ENCODE results near the gene METAP1.
"Not testable (repeated sequence)": the region's sequence is repeated elsewhere in the genome, so short reads cannot be mapped to it uniquely, and the experiment has no call there.

The METAP1 gene

GRCh38 chr4:99061048-99061700 lies 65.7 kb downstream of the METAP1 start:
- no peak for DNase-seq

DNA sequence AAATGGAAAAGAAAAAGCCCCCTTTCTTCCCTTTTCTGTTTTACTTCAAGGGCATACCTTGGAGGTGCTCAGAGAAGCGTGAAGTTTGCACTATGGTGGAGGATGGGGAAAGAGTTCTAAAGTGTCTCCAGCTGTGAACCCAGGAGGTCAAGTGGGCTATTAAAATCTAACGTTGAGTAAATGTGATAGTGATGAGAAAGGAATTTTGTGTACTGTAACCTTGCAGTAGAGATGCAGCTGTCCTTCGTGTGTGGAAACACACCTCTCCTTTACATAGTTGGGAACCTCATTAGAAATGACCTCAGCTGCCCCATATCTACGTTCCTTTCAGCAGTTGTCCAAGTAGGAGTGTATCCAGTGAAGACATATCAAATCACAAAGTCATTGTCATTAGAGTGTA lies 66.6 kb downstream of the METAP1 start:
- no peak for DNase-seq

DNA sequence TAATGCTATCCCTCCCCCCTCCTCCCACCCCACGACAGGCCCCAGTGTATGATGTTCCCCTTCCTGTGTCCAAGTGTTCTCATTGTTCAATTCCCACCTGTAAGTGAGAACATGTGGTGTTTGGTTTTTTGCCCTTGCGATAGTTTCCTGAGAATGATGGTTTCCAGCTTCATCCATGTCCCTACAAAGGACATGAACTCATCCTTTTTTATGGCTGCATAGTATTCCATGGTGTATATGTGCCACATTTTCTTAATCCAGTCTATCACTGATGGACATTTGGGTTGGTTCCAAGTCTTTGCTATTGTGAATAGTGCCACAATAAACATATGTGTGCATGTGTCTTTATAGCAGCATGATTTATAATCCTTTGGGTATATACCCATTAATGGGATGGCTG lies 70.0 kb downstream of the METAP1 start:
- not testable (repeated sequence) for DNase-seq

GRCh38 chr4:99067617-99068016 lies 72.1 kb downstream of the METAP1 start:
- no peak for DNase-seq

DNA sequence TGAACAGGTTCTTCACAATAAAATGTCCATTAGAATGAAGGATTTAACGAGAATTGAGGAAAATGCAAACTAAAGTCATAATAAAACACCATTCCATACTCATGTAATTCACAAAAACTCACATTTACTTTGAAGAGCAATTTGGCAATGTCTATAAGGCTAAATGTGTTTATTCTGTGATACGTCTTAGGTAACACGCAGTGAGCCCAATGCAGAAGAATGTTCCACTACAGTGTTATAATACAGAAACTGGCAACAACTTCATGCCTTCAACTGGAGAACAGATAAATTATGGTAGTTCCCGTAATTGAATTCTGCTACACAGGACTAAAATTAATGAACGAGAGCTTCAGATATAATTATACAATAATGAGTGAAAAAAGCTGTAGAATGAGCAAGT lies 75.6 kb downstream of the METAP1 start:
- no peak for DNase-seq

DNA sequence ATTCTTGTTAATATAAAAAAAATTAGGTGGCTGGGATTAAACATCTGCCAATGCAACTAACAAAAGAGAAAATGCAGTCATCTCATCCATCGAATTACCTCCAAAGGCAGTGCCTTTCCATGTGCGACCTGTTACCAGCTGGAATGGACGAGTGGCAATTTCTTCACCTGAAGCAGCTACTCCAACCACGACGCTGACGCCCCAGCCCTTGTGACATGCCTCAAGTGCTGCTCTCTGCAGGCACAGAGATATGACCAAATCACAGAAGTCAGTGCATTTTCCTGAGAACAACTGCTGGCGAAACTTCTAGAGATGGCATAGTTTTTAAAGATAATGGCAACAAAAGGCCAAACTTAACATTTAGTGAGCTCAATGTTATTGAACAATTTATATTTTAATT lies 79.3 kb downstream of the METAP1 start:
- no peak for DNase-seq

- no peak for DNase-seq
Observed at GRCh38 chr4:99076292-99076976, 80.9 kb downstream of the METAP1 start.

DNA sequence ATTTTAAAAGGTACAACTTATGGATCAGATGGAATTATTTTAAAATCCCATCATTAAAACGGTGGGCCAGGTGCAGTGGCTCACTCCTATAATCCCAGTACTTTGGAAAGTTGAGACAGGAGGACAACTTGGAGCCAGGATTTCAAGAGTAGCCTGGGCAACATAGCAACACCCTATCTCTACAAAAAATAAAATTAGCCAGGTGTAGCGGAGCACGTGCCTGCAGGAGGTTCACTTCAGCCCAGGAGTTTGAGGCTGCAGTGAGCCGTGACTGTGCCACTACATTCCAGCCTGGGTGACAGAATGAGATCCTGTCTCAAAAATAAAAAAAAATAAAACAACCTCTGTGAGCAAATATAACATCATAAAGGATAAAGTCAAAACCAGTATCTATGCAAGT lies 81.7 kb downstream of the METAP1 start:
- DNase-seq, result no peak

- no peak for DNase-seq
Observed at GRCh38 chr4:99078336-99078735, 82.8 kb downstream of the METAP1 start.

GRCh38 chr4:99078931-99079624 lies 83.6 kb downstream of the METAP1 start:
- DNase-seq, result no peak

DNA sequence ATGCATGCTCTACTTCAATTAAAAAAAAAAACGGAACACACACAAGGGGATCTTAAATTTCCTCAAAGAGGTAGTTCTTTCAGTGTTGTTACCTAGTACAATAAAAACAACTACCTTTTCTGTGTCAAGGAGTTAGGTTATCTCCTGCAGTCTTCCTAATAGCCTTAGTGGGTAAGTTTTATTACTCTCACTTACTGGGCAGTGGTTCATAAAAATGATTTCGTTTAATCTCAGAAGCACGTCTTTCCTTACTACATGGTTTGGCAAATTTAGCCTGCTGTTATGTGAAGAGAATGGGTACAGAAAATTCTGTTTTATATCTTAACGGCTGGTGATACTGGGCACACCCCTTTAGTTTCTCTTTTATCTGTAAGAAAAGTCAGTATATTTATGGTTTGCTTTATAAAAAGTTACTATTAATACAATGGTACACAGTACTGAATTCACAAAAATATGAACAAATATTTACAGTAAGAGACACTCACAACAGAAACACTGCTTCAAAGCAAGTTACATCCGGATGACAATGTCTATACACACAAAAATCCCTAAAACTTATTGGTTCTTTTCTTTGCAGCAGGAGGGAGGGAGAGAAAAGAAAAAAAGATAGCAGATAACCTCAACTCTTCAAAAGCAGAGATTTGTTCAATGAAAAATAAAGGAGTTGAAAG lies 84.2 kb downstream of the METAP1 start:
- DNase-seq, result no peak

- not testable (repeated sequence) for DNase-seq
Observed at GRCh38 chr4:99080869-99081268, 85.3 kb downstream of the METAP1 start.

DNA sequence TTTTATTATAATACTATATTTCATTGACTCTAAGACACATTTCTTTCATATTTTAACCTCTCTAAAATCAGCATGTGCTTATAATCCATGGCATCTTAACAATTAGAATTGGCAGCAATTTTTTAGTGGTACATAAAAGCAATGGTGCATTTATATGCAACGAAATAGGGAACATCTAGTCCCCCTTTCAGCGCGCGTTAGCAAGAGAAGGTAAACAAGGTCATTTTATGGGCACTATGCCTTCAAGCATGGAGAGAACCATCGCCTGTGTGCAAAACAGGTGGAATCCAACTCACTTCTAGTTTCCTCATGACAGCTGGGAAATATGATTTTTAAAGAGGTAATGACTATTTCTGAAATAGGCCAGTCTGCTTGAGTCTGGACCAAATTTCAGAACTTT lies 86.7 kb downstream of the METAP1 start:
- no peak for DNase-seq

GRCh38 chr4:99084595-99084994 lies 89.1 kb downstream of the METAP1 start:
- no peak for DNase-seq

DNA sequence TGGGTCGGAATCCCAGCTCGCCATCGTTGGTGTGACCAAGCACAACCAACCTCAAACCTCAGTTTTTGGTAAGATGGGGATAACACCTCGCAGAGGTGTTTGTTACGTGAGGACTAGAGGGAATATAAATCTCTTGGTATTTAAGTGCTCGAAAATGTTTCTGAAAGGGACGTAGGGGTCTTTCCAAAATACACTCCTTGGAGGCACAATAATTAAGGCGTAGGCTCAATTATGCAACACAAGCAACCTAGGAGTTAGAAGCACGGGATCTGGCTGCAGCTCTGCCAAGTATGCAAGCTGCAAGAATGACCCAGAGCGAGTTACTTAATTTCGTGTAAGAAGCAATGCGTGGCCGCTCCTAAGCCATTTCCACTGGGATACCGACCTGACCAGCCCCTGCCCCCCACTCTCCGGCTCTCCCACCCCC lies 92.5 kb downstream of the METAP1 start:
- DNase-seq, result no peak

DNA sequence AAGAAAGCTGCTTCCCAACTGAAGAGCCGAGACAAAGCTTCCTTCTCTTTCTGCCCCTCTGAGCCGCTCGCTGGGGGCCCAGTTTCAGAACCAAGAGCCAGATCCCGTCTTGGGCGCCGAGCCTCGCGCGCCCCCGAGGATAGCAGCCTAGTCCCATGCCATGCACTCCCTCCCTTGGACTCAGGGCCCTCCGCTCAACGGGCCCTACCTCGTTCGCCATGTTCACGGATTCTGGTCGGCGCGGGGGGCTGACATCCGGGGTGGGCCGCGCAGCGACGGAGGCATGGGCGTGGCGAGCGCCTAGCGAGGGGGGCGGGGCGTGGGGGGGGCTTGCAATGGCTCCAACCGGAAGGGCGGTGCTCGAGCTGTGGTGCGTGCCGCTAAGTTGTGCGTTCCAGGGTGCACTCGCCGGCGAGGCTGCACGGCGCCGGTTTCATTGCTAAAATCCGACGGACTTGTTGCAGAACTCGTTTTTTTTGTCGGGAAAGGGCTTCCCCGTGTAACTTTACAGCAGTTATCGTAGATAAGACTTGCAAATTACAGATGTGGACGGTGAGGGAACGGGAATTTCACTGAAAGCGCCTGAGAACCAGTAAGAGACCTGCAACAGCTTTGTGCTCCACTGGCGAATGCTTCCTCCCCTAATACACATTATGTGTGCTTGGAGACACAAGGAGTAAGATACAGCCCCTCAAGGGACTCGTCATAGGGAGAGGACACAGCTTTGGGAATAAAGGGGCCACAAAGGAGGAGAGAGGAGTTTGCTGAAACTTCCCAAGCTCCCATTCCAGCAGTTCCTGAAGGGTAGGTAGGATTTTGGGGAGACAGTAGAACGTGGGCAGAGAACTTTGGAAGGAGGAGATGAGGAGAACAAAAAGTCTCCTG lies 93.2 kb downstream of the METAP1 start, which contains the start of gene ADH5:
Gene ADH5 (minus strand): TSS at position 308 of the 885 bp plus-strand sequence. CDS start 88 bp downstream, at position 220.
- peak; percentile 86 for DNase-seq

DNA sequence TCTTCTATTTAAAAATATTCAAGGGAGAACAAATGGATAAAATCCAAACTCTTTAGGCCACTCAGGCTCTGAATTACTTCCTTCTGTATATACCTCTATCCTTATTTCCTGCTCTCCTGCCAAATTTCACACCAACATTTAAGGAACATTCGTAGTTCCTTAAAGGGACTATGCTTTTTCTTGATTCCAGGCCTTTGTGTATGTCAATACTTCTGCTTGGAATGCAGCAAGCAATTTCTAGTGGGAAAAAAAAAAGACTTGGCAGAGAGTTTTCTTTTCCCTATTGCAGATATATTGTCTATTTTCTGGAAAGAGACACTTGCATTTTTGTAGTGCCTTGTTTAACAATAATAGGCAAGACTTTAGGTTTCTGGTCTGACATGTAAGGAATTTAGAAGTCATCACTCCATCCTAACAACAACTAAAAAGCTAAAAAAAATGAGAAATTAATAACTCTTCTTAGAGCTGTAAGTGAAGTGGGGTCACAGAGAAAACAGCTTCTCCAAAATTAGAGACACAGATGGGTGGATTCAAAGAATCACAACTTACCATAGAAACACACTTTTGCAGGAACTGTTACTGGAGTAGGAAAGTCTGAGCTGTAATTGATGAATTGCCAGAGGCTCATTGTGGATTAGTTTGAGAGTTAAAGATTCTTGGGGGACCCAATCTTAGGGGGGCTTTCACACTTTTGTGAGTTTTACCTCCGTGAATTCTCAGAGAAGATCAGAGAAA lies 95.1 kb downstream of the METAP1 start:
- no peak for DNase-seq

- no peak for DNase-seq
Observed at GRCh38 chr4:99091216-99091575, 95.7 kb downstream of the METAP1 start.

DNA sequence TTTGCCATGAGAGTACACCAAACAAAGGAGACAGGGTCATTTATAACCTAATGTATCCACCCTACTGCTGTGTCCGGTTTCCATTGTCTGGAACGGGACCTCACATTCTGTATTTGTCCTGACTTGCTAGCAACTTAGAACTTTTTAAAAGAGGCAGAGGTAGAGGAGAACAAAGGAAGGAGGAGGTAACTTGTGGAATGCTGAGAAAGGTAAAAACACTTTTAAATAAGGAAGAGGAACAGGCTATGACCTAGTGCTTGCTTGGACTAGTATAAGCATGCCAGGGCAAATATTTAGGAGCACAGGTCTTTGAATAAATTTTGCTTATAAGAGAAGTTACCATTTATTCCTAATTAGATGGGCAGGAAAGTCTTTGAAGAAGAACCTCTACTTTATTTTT lies 96.3 kb downstream of the METAP1 start:
- DNase-seq, result not testable (repeated sequence)

DNA sequence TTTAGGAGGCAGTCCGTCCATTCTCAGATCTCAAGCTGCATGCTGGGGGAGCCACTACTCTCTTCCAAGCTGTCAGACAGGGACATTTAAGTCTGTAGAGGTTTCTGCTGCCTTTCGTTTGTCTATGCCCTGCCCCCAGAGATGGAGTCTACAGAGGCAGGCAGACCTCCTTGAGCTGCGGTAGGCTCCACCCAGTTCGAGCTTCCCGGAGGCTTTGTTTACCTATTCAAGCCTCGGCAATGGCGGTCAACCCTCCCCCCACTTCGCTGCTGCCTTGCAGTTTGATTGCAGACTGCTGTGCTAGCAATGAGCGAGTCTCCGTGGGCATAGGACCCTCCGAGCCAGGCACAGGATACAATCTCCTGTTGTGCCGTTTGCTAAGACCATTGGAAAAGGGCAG lies 103.8 kb downstream of the METAP1 start:
- DNase-seq, result no peak

DNA sequence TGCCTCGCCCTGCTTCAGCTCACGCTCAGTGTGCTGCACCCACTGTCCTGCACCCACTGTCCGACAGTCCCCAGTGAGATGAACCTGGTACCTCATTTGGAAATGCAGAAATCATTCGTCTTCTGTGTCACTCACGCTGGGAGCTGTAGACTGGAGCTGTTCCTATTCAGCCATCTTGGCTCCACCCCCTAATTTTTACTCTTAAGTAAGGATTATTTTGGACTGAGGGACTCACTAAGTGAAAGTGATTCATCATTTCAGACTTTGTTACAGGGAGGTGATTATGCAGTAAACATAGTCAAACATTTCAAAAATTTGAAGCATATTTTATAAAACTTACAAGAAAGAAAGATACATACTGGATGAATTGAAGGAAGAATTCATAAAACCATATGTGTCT lies 104.3 kb downstream of the METAP1 start:
- DNase-seq, result not testable (repeated sequence)

DNA sequence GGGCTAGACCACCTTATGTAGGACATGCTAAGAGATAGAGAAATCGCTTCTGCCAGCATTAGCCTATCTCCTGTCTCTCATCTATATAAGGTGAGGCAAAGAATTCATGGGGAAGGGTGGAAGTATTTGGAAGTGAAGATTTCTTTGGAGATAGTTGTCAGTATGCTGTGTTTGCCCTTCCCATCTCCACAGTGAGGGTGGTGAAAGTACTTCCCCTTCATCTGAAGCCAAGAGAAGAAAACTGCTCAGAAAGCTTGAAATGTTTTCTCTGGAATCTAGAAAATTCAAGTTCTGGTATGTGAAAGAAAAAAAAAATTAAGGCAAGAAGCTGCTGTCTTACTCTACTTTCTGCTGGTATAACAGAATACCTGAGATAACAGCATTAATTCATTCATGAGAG lies 105.4 kb downstream of the METAP1 start:
- DNase-seq, result no peak
